HG03064 (cell line): Measurements from ENCODE around the gene NAA16.
"Not testable (repeated sequence)": the region's sequence is repeated elsewhere in the genome, so short reads cannot be mapped to it uniquely, and the experiment has no call there.

Experiments
- ATAC-seq: cut with Tn5 transposase; IDR thresholded peaks from one replicate; pipeline ENCODE4 v1.9.1; 2021; ENCODE audit warnings: low read depth; ENCODE audit not compliant: unreplicated experiment

The NAA16 gene

DNA sequence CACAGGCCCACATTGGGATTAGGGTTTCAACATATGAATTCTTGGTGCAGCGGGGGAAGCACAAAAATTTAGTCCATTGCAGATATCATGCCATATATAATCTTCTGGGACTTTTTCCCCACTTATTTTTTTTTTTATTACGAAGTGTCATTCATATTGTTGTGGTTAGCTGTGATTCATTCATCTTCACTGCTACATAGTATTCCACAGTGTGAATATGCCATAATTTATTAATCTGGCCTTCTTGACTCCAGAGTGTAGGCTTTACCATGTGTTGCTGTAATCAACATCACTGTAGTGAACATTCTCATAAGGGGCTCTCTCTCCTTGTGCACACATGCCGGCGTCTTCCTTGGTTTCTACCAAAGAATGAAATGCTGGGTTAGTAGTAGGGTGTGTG, 92.9 kb downstream of the NAA16 start:
- ATAC-seq: no peak

GRCh38 chr13:41405367-41405766, 94.3 kb downstream of the NAA16 start:
- no peak for ATAC-seq

DNA sequence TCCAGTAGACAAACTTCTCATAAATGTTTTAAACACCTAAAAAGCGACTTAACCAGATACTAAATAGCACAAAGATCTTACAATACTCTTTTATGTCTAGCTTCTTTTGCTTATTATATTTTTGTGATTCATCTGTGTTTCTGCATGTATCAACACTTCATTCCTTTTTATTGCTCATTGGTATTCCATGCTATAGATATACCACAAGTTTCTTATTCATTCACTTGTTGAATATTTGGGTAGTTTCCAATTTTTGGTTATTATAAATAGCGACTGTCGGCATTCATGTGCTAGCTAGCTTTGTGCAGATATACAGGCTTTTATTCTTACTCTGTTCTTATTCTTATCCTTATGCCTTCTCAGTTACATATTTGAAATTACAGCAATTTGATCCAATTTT, 96.3 kb downstream of the NAA16 start:
- ATAC-seq: no peak

DNA sequence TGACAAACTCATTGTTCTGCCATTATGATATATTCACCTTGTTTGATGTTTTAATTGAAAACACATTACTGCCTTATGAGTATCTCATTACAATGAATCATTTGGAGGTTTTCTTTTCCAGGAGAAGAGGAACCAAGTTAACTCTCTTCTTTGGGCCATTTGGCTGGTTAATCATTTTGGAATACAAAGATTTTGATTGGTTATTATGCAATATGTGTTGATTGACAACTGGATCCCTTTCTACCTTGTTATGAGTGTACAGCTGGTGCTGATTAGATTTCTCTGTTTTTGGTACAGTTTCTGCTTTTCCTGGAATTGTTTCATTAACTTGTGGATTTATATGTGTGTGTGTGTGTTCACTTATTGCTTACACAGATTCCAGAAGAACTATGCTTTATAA, 97.1 kb downstream of the NAA16 start:
- no peak for ATAC-seq

GRCh38 chr13:41408746-41409145, 97.7 kb downstream of the NAA16 start:
- no peak for ATAC-seq

- ATAC-seq: no peak
Observed at GRCh38 chr13:41409611-41410010, 98.5 kb downstream of the NAA16 start.

GRCh38 chr13:41411060-41411459, 100.0 kb downstream of the NAA16 start:
- ATAC-seq: no peak

DNA sequence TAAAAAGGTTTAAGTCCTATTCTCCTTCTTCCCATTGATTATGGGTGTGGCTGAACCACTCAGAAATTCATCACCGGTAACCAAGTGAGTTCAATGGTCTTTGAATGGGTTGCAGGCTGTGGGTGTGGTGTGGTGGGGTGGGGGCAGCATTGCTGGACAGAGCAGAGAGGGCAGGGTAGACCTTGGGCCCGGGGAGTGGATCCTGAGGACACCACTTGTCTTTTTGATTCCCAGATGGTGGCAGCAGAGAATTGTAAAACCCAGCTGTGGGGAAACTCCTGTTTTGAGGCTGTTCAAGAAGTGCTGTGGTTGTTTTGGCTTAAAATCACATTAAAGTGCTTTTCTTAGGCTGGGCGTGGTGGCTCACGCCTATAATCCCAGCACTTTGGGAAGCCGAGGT, 100.5 kb downstream of the NAA16 start:
- ATAC-seq: no peak

DNA sequence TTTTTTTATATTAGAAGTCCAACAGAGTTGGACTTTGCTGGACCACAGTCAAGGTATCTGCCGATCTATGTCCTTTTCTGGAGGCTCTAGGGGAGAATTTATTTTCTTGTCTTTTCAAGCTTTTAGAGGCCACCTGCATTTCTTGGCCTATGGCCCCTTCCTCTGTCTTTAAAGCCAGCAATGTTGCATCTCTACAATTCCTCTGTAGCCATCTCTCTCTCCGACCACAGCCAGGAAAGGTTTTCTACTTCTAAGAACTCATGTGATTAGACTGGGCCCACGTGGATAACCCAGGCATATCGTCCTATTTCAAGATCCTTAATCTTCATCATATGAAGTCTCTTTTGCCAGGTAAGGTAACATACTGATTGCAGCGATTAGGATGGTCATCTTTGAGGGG, 102.8 kb downstream of the NAA16 start:
- no peak for ATAC-seq

GRCh38 chr13:41416276-41416675, 105.2 kb downstream of the NAA16 start:
- ATAC-seq: no peak

- no peak for ATAC-seq
Observed at GRCh38 chr13:41418027-41418426, 107.0 kb downstream of the NAA16 start.

DNA sequence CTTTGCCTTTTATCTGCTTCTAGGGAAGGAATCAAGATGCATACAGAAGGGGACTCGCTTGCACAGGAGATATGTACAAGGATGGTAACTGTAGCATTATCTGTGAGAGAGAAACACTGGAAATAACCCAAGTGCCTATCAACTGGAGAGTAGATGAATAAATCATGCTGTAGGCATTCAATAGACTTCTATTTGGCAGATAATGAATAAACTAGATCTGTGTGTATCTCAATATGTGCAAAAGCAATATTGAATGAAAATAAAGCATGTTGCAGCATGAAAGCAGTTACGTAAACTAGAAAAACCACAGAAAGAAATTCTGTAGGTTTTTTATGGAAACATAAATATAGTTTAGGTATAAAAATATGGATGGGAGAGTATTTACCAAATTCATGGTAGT, 107.7 kb downstream of the NAA16 start:
- ATAC-seq: no peak

- no peak for ATAC-seq
Observed at GRCh38 chr13:41419206-41419605, 108.1 kb downstream of the NAA16 start.

GRCh38 chr13:41420146-41420545, 109.1 kb downstream of the NAA16 start:
- no peak for ATAC-seq

DNA sequence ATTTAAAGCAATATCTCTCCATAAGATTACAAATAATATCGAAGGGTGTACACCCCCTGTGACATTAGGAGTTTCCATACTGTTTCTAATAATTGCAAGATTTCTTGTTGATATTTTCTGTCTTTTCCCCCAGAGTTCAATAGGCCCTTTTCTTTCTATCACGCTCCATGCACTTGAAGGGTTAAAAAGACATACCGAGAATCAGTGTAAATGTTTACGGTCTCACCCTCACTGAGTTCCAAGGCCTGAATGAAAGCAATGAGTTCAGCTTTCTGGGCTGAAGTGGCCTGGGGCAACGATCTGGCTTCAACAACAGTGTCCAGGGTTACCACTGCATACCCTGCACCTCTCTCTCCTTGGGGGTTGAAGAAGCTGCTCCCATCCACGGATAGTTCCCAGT, 110.3 kb downstream of the NAA16 start:
- not testable (repeated sequence) for ATAC-seq

- not testable (repeated sequence) for ATAC-seq
Observed at GRCh38 chr13:41421983-41422382, 110.9 kb downstream of the NAA16 start.

- not testable (repeated sequence) for ATAC-seq
Observed at GRCh38 chr13:41423259-41423658, 112.2 kb downstream of the NAA16 start.

- not testable (repeated sequence) for ATAC-seq
Observed at GRCh38 chr13:41424675-41425074, 113.6 kb downstream of the NAA16 start.

DNA sequence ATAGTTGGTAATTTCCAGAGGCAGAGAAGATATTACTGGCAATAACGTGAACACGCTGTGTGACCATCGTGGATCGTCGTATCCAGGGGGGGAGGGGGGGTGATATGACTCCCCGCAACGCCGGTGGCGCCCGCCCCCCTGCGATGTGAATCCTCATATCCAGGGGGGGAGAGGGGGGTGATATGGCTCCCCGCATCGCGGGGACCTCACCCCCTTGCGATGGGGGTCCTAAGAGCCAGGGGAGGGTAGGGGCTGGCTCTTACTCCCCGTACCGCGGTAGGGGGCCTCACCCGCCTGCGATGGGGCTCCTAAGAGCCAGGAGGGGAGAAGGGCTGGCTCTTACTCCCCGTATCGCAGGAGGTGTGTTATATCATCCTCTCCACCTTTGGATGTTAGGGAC, 115.0 kb downstream of the NAA16 start:
- no peak for ATAC-seq
